HCT116 (cell line): ENCODE data around the gene ADPRS. TPM values are rescaled to one million over a fixed set of nuclear protein-coding genes. Genes with fewer than 3 reads are reported as not detected.

Experiments used
- ATAC-seq: fragments of 200-7000 bp; cut with Tn5 transposase; 2 replicates; pipeline ENCODE4 v1.9.1; 2020; ENCODE audit warnings: mild to moderate bottlenecking, moderate library complexity
- BruUV-seq: library from RNA; stranded (reverse); fragments of 400-500 nt; replicated peaks from 2 replicates; lab custom pipeline; 2021; lab: Mats Ljungman, UMichigan
- CTCF ChIA-PET: fragments of 300-600 bp; sonication (Branson Sonifier 250); formaldehyde crosslinking; loops from one replicate; lab custom pipeline; 2021; ENCODE audit warnings: antibody characterized with exemption; lab: Charles Lee
- POLR2A ChIA-PET: fragments of 300-600, 350-600 bp; sonication (Branson Sonifier 250); formaldehyde crosslinking; loops from one replicate; lab custom pipeline; 2021; ENCODE audit warnings: antibody characterized with exemption; lab: Charles Lee
- RAD21 ChIA-PET, 2 experiments: fragments of 300-600 bp; sonication (Branson Sonifier 250); formaldehyde crosslinking; loops; one replicate each; lab custom pipeline; 2023; ENCODE audit warnings: low total read pairs in 2 of 2; ENCODE audit not compliant: uncharacterized antibody in 2 of 2, unreplicated experiment in 2 of 2, low non-redundant PET in 1 of 2; lab: Charles Lee
- DNase-seq: peaks from one replicate; pipeline ENCODE4 v3.0.0-alpha.2; 2010; ENCODE audit warnings: low read depth, low spot score
- H2AFZ ChIP-seq: fragments of 200-600 bp; shearing (Covaris generic), sonication (generic); 2 replicates; pipeline ENCODE4 v1.6.1; 2017; ENCODE audit warnings: low read depth, mixed run types, mixed read lengths, antibody characterized with exemption, low read length; ENCODE audit not compliant: poor library complexity, severe bottlenecking
- H3K27ac ChIP-seq: 2 replicates; pipeline ENCODE4 v1.5.1; 2012; ENCODE audit warnings: low read depth, low read length
- H3K27me3 ChIP-seq: fragments of 200-600 bp; sonication (generic); 2 replicates; pipeline ENCODE4 v1.6.1; 2016; ENCODE audit warnings: mixed run types, low read length, mixed read lengths; ENCODE audit not compliant: insufficient read depth
- H3K36me3 ChIP-seq, 2 experiments: fragments of 200-500 bp in 1 of 2; fragments of 200-600 bp in 1 of 2; sonication (Bioruptor generic) in 1 of 2; sonication (generic) in 1 of 2; 2 replicates each; pipeline versions ENCODE4 v1.5.1 to v1.6.1; 2014 to 2016; ENCODE audit warnings: low read length in 2 of 2, inconsistent platforms in 1 of 2, mixed read lengths in 1 of 2, mixed run types in 1 of 2; ENCODE audit not compliant: insufficient read depth in 2 of 2, control insufficient read depth in 1 of 2
- H3K4me1 ChIP-seq, 2 experiments: fragments of 200-600 bp in 1 of 2; sonication (generic) in 1 of 2; 2 replicates each; pipeline versions ENCODE4 v1.5.1 to v1.6.1; 2012 to 2017; ENCODE audit warnings: low read length in 2 of 2, inconsistent platforms in 1 of 2, mild to moderate bottlenecking in 1 of 2, mixed read lengths in 1 of 2, mixed run types in 1 of 2, moderate library complexity in 1 of 2; ENCODE audit not compliant: insufficient read depth in 2 of 2, control insufficient read depth in 1 of 2
- H3K4me2 ChIP-seq: fragments of 200-600 bp; sonication (generic); 2 replicates; pipeline ENCODE4 v1.6.1; 2017; ENCODE audit warnings: mixed run types, low read length, mixed read lengths
- H3K4me3 ChIP-seq, 2 experiments: fragments of 200-600 bp in 1 of 2; sonication (generic) in 1 of 2; replicated peaks in 1 of 2; 2 replicates each; pipeline ENCODE4 v1.5.1; 2011 to 2016; ENCODE audit warnings: low read length in 2 of 2, control low read depth in 1 of 2, low read depth in 1 of 2, mild to moderate bottlenecking in 1 of 2, mixed read lengths in 1 of 2, mixed run types in 1 of 2
- H3K79me2 ChIP-seq: fragments of 200-600 bp; sonication (generic); 2 replicates; pipeline ENCODE4 v1.6.1; 2017; ENCODE audit warnings: mild to moderate bottlenecking, mixed run types, low read length, moderate library complexity, mixed read lengths; ENCODE audit not compliant: insufficient read depth
- H3K9ac ChIP-seq: fragments of 200-600 bp; sonication (generic); 2 replicates; pipeline ENCODE4 v1.6.1; 2016; ENCODE audit warnings: low read length, mixed read lengths
- H3K9me2 ChIP-seq: fragments of 200-600 bp; sonication (generic), shearing (Covaris generic); 2 replicates; pipeline ENCODE4 v1.6.1; 2017; ENCODE audit warnings: mixed run types, mild to moderate bottlenecking, moderate library complexity; ENCODE audit not compliant: insufficient read depth
- H3K9me3 ChIP-seq, 2 experiments: fragments of 200-500 bp in 1 of 2; fragments of 200-600 bp in 1 of 2; sonication (Bioruptor generic) in 1 of 2; sonication (generic) in 1 of 2; 2 replicates each; pipeline ENCODE4 v1.6.1; 2014 to 2017; ENCODE audit warnings: low read length in 2 of 2, mixed read lengths in 2 of 2, inconsistent platforms in 1 of 2, low read depth in 1 of 2, mild to moderate bottlenecking in 1 of 2, mixed run types in 1 of 2, moderate library complexity in 1 of 2; ENCODE audit not compliant: control insufficient read depth in 1 of 2, insufficient read depth in 1 of 2
- H4K20me1 ChIP-seq: fragments of 200-600 bp; sonication (generic), shearing (Covaris generic); 2 replicates; pipeline ENCODE4 v1.6.1; 2017; ENCODE audit warnings: mixed run types, mild to moderate bottlenecking, moderate library complexity; ENCODE audit not compliant: insufficient read depth
- CEBPB ChIP-seq: IDR thresholded peaks from 2 replicates; pipeline ENCODE4 v1.6.1; 2012; ENCODE audit warnings: low read depth
- FOSL1 ChIP-seq: IDR thresholded peaks from 2 replicates; pipeline ENCODE4 v1.6.1; 2012; ENCODE audit warnings: low read depth
- POLR2A ChIP-seq: IDR thresholded peaks from 2 replicates; pipeline ENCODE4 v1.7.0; 2011; ENCODE audit warnings: borderline replicate concordance; ENCODE audit not compliant: insufficient read depth, insufficient read length; ENCODE audit errors: extremely low read depth
- POLR2AphosphoS5 ChIP-seq: IDR thresholded peaks from 2 replicates; pipeline ENCODE4 v1.6.1; 2011; ENCODE audit warnings: mild to moderate bottlenecking, low read depth, low read length, moderate library complexity
- SP1 ChIP-seq: IDR thresholded peaks from 2 replicates; pipeline ENCODE4 v1.6.1; 2012; ENCODE audit warnings: low read depth
- SRF ChIP-seq: IDR thresholded peaks from 2 replicates; pipeline ENCODE4 v1.6.1; 2012; ENCODE audit warnings: low read depth
- intact Hi-C: fragments of 100-400 bp; cut with micrococcal nuclease; formaldehyde crosslinking; loops from 2 replicates; pipeline ENCODE4 v1.10.0; 2022
- total RNA-seq: library from RNA; stranded (reverse); gene quantifications from one replicate; pipeline ENCODE4 v1.2.1, GENCODE V29; 2021; ENCODE audit not compliant: unreplicated experiment
- TF ChIP-seq, protein P1 (sequence below): IDR thresholded peaks from 2 replicates; pipeline ENCODE4 v1.6.1; 2012
- TF ChIP-seq, protein P2 (sequence below), 3 experiments: fragments of 200-600 bp in 1 of 3; sonication (generic) in 1 of 3; IDR thresholded peaks in 2 of 3; conservative IDR thresholded peaks in 1 of 3; 2 replicates each; pipeline ENCODE4 v1.5.1; 2012 to 2017; ENCODE audit warnings: low read depth in 2 of 3, low read length in 2 of 3, antibody characterized with exemption in 1 of 3, borderline replicate concordance in 1 of 3, control low read depth in 1 of 3, mild to moderate bottlenecking in 1 of 3, mixed read lengths in 1 of 3, mixed run types in 1 of 3, moderate library complexity in 1 of 3; ENCODE audit not compliant: insufficient read depth in 1 of 3
- TF ChIP-seq, protein P3 (sequence below): IDR thresholded peaks from 2 replicates; pipeline ENCODE4 v1.6.1; 2012; ENCODE audit warnings: low read depth
- TF ChIP-seq, protein P4 (sequence below): IDR thresholded peaks from 2 replicates; pipeline ENCODE4 v1.6.1; 2011; ENCODE audit warnings: mild to moderate bottlenecking, low read length, moderate library complexity; ENCODE audit not compliant: insufficient replicate concordance; ENCODE audit errors: extremely low read depth

The ADPRS gene
- total RNA-seq, 1 experiment from 2014 or later: 28.2 TPM

DNA sequence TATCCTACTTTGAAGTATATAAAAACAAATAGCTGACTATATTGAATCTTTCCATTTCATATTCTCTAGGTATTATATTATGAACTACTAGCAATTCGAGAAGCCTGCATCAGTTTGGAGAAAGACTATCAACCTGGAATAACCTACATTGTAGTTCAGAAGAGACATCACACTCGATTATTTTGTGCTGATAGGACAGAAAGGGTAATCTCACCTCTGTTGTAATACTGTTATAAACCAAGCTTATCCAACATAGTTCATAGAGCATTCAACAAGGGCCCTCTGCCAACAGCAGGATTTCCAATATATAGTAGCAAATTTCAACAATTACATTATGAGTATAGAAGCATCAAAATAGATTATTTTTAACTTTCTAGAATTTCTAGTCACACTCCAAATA, 48.5 kb upstream of the ADPRS start:
- H3K79me2 ChIP-seq: no peaks in the 10 kb centered on the region
- no peak for TF ChIP-seq SRF
- TF ChIP-seq, protein P1, sequence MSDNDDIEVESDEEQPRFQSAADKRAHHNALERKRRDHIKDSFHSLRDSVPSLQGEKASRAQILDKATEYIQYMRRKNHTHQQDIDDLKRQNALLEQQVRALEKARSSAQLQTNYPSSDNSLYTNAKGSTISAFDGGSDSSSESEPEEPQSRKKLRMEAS: no peak
- TF ChIP-seq POLR2A: no peak
- no peak for TF ChIP-seq SP1
- TF ChIP-seq POLR2AphosphoS5: no peak
- TF ChIP-seq CEBPB: no peak
- TF ChIP-seq FOSL1: no peak
- TF ChIP-seq, protein P2, sequence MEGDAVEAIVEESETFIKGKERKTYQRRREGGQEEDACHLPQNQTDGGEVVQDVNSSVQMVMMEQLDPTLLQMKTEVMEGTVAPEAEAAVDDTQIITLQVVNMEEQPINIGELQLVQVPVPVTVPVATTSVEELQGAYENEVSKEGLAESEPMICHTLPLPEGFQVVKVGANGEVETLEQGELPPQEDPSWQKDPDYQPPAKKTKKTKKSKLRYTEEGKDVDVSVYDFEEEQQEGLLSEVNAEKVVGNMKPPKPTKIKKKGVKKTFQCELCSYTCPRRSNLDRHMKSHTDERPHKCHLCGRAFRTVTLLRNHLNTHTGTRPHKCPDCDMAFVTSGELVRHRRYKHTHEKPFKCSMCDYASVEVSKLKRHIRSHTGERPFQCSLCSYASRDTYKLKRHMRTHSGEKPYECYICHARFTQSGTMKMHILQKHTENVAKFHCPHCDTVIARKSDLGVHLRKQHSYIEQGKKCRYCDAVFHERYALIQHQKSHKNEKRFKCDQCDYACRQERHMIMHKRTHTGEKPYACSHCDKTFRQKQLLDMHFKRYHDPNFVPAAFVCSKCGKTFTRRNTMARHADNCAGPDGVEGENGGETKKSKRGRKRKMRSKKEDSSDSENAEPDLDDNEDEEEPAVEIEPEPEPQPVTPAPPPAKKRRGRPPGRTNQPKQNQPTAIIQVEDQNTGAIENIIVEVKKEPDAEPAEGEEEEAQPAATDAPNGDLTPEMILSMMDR (IDR thresholded peaks at IDR 0.05 in 2 of 3, conservative IDR thresholded peaks at IDR 0.05 in 1 of 3; ENCODE audit: borderline replicate concordance in 1 of 3, insufficient read depth in 1 of 3, low read depth in 2 of 3, low read length in 2 of 3): no peak
- TF ChIP-seq, protein P3, sequence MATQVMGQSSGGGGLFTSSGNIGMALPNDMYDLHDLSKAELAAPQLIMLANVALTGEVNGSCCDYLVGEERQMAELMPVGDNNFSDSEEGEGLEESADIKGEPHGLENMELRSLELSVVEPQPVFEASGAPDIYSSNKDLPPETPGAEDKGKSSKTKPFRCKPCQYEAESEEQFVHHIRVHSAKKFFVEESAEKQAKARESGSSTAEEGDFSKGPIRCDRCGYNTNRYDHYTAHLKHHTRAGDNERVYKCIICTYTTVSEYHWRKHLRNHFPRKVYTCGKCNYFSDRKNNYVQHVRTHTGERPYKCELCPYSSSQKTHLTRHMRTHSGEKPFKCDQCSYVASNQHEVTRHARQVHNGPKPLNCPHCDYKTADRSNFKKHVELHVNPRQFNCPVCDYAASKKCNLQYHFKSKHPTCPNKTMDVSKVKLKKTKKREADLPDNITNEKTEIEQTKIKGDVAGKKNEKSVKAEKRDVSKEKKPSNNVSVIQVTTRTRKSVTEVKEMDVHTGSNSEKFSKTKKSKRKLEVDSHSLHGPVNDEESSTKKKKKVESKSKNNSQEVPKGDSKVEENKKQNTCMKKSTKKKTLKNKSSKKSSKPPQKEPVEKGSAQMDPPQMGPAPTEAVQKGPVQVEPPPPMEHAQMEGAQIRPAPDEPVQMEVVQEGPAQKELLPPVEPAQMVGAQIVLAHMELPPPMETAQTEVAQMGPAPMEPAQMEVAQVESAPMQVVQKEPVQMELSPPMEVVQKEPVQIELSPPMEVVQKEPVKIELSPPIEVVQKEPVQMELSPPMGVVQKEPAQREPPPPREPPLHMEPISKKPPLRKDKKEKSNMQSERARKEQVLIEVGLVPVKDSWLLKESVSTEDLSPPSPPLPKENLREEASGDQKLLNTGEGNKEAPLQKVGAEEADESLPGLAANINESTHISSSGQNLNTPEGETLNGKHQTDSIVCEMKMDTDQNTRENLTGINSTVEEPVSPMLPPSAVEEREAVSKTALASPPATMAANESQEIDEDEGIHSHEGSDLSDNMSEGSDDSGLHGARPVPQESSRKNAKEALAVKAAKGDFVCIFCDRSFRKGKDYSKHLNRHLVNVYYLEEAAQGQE: no peak
- TF ChIP-seq, protein P4, sequence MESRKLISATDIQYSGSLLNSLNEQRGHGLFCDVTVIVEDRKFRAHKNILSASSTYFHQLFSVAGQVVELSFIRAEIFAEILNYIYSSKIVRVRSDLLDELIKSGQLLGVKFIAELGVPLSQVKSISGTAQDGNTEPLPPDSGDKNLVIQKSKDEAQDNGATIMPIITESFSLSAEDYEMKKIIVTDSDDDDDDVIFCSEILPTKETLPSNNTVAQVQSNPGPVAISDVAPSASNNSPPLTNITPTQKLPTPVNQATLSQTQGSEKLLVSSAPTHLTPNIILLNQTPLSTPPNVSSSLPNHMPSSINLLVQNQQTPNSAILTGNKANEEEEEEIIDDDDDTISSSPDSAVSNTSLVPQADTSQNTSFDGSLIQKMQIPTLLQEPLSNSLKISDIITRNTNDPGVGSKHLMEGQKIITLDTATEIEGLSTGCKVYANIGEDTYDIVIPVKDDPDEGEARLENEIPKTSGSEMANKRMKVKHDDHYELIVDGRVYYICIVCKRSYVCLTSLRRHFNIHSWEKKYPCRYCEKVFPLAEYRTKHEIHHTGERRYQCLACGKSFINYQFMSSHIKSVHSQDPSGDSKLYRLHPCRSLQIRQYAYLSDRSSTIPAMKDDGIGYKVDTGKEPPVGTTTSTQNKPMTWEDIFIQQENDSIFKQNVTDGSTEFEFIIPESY: no peak
- H3K9ac ChIP-seq: no peak overlapping the region
- no peaks in the 10 kb centered on the region for H3K9me2 ChIP-seq
- ChIA-PET POLR2A (no interaction called here), CTCF (no interaction called here), RAD21 (no interaction called here)
- intact Hi-C loops: no loop called here
- H4K20me1 ChIP-seq: no peaks in the 10 kb centered on the region
- no peak overlapping the region for H3K4me2 ChIP-seq
- no peak overlapping the region for H3K27ac ChIP-seq
- H3K36me3 ChIP-seq: peaks cover 15 to 17% of the 10 kb centered on the region in 2 experiments; a peak in 3 of 4 replicates
- H3K27me3 ChIP-seq: no peaks in the 10 kb centered on the region
- no peak overlapping the region for H3K4me3 ChIP-seq
- H3K4me1 ChIP-seq: no peaks in the 10 kb centered on the region
- no peaks in the 10 kb centered on the region for H3K9me3 ChIP-seq
- DNase-seq (no peak), ATAC-seq (no peak)
- no TSS peak for BruUV-seq
- H2AFZ ChIP-seq: no peak overlapping the region
